B cell (primary cell): Measurements from ENCODE around the gene CLSTN2. TPM values are rescaled to one million over a fixed set of nuclear protein-coding genes. Genes with fewer than 3 reads are reported as not detected.

Experiments used
- ATAC-seq: fragments of 200-7000 bp; cut with Tn5 transposase; one replicate; pipeline ENCODE4 v1.10.0; 2021; ENCODE audit warnings: low read depth, mild to moderate bottlenecking, moderate number of reproducible peaks, moderate library complexity
- CTCF ChIA-PET: fragments of 350-600 bp; sonication (Branson Sonifier 250); formaldehyde crosslinking; loops from one replicate; lab custom pipeline; 2021; ENCODE audit warnings: antibody characterized with exemption, inconsistent platforms; lab: Charles Lee
- POLR2A ChIA-PET: fragments of 350-600 bp; sonication (Branson Sonifier 250); formaldehyde crosslinking; loops from one replicate; lab custom pipeline; 2021; ENCODE audit warnings: antibody characterized with exemption; lab: Charles Lee
- DNase-seq: peaks from one replicate; pipeline ENCODE4 v3.0.0; 2013
- H2AFZ ChIP-seq: 2 replicates; pipeline ENCODE4 v1.6.1; 2012; ENCODE audit warnings: mild to moderate bottlenecking, low read depth, low read length; ENCODE audit not compliant: insufficient read depth, poor library complexity, severe bottlenecking
- H3K27ac ChIP-seq, 2 donors: 1 replicate in 1 of 2; 2 replicates in 1 of 2; pipeline ENCODE4 v1.5.1; 2012 to 2013; ENCODE audit warnings: low read length in 2 of 2, mild to moderate bottlenecking in 2 of 2, moderate library complexity in 1 of 2
- H3K27me3 ChIP-seq, 4 experiments: fragments of 200-600 bp in 1 of 4; sonication (generic) in 1 of 4; replicated peaks in 1 of 4; 1 replicate in 2 of 4; 2 replicates in 2 of 4; pipeline versions ENCODE4 v1.6.1 to v1.7.0; 2013 to 2016; ENCODE audit warnings: low read length in 3 of 4, mild to moderate bottlenecking in 2 of 4, mixed read lengths in 1 of 4, moderate library complexity in 1 of 4; ENCODE audit not compliant: insufficient read depth in 4 of 4, control insufficient read depth in 3 of 4; ENCODE audit errors: control extremely low read depth in 1 of 4
- H3K36me3 ChIP-seq, 2 experiments: replicated peaks in 1 of 2; 1 replicate in 1 of 2; 2 replicates in 1 of 2; pipeline versions ENCODE4 v1.6.1 to v1.7.1; 2013; ENCODE audit warnings: low read length in 1 of 2; ENCODE audit not compliant: insufficient read depth in 2 of 2, control insufficient read depth in 1 of 2; ENCODE audit errors: control extremely low read depth in 1 of 2, extremely low read depth in 1 of 2
- H3K4me1 ChIP-seq, 2 donors: fragments of 200-600 bp in 1 of 2; sonication (generic) in 1 of 2; 1 replicate in 1 of 2; 2 replicates in 1 of 2; pipeline versions ENCODE4 v1.5.1 to v1.6.1; 2013 to 2017; ENCODE audit warnings: low read length in 2 of 2; ENCODE audit not compliant: control insufficient read depth in 2 of 2, insufficient read depth in 2 of 2
- H3K4me2 ChIP-seq: replicated peaks from 2 replicates; pipeline ENCODE3; 2012; ENCODE audit warnings: mild to moderate bottlenecking, low read depth, low read length; ENCODE audit not compliant: poor library complexity, severe bottlenecking
- H3K4me3 ChIP-seq, 5 experiments: fragments of 200-600 bp in 1 of 5; sonication (generic) in 1 of 5; 1 replicate in 3 of 5; 2 replicates in 2 of 5; pipeline versions ENCODE4 v1.5.1 to v1.7.0; 2011 to 2016; ENCODE audit warnings: low read length in 4 of 5, mild to moderate bottlenecking in 4 of 5, low read depth in 2 of 5, control low read depth in 1 of 5, moderate library complexity in 1 of 5; ENCODE audit not compliant: insufficient read depth in 1 of 5; ENCODE audit errors: control extremely low read depth in 1 of 5, extremely low read depth in 1 of 5
- H3K79me2 ChIP-seq: fragments of 200-600 bp; sonication (generic); one replicate; pipeline ENCODE4 v1.6.0; 2016; ENCODE audit warnings: low read length; ENCODE audit not compliant: control insufficient read depth, insufficient read depth
- H3K9ac ChIP-seq: fragments of 200-600 bp; sonication (generic); 2 replicates; pipeline ENCODE4 v1.6.1; 2017; ENCODE audit warnings: mild to moderate bottlenecking, low read length, moderate library complexity
- H3K9me3 ChIP-seq, 3 donors: one replicate each; pipeline versions ENCODE4 v1.6.1 to v1.7.1; 2013; ENCODE audit warnings: low read length in 2 of 3; ENCODE audit not compliant: control insufficient read depth in 2 of 3, insufficient read depth in 1 of 3; ENCODE audit errors: control extremely low read depth in 1 of 3
- H4K20me1 ChIP-seq: 2 replicates; pipeline ENCODE4 v1.6.0; 2012; ENCODE audit warnings: mild to moderate bottlenecking, low read length; ENCODE audit not compliant: insufficient read depth, control insufficient read depth, poor library complexity, severe bottlenecking
- H3K27ac Mint-ChIP-seq: one replicate; pipeline ENCODE4 v1.8.0; 2021; ENCODE audit warnings: mixed read lengths
- H3K27me3 Mint-ChIP-seq: one replicate; pipeline ENCODE4 v1.8.0; 2021; ENCODE audit warnings: mixed read lengths
- H3K4me1 Mint-ChIP-seq: one replicate; pipeline ENCODE4 v1.8.0; 2021; ENCODE audit warnings: mixed read lengths
- H3K4me3 Mint-ChIP-seq: one replicate; pipeline ENCODE4 v1.8.0; 2021; ENCODE audit warnings: mixed read lengths
- H3K9me3 Mint-ChIP-seq: one replicate; pipeline ENCODE4 v1.8.0; 2022; ENCODE audit warnings: mixed read lengths; ENCODE audit not compliant: insufficient read depth
- EZH2 ChIP-seq: IDR thresholded peaks from 2 replicates; pipeline ENCODE4 v1.6.1; 2012; ENCODE audit warnings: borderline replicate concordance, low read depth, mild to moderate bottlenecking, moderate library complexity, low read length; ENCODE audit not compliant: insufficient read depth, poor library complexity, severe bottlenecking
- WGBS: methylation state at CpG from one replicate; pipeline ENCODE4 v1.1.5; 2013; ENCODE audit warnings: missing lambda C conversion rate; ENCODE audit not compliant: insufficient coverage; 5-methylcytosine and 5-hydroxymethylcytosine counted together
- intact Hi-C: fragments of 100-400 bp; cut with micrococcal nuclease; formaldehyde crosslinking; loops from one replicate; pipeline ENCODE4 v1.10.0; 2022
- polyA plus RNA-seq: library from polyadenylated mRNA; depleted of rRNA; stranded (reverse); fragments of >200 nt; gene quantifications from 2 replicates; pipeline ENCODE4 v1.2.3, GENCODE V29; 2012
- total RNA-seq, 2 donors: library from RNA; stranded (reverse); fragments of 120-200 nt in 1 of 2; gene quantifications; 1 replicate in 1 of 2; 2 replicates in 1 of 2; pipeline versions ENCODE4 v1.2.3 to v1.2.4, GENCODE V29; 2013 to 2022
- TF ChIP-seq, protein P1 (sequence below): fragments of 200-600 bp; IDR thresholded peaks from one replicate; pipeline ENCODE4 v1.8.0; 2022; ENCODE audit warnings: antibody characterized with exemption, mild to moderate bottlenecking

CLSTN2 gene
- total and polyA plus RNA-seq, 2 donors (not counting 1 experiment from before 2014, with no cell fraction given), result not detected

DNA sequence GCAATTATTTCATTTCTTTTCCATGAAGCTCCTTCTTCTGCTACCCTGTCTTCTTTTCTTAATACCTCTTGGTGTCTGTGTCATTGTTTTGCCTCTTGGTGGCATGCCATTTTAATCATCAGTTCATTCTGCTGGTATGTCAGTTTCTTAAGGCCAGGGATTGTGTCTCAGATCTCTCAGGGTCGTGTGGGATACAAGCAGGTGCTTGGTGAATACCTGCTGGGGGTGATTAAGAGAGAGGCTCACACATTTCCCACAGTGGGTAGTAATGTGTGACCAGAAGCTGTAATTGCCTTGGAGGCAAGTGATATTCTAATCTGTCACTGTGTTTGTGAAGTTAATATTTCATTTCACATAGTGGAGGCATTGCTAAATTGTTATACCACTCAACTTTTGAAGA is 381.5 kb downstream of the CLSTN2 start:
- no peak for DNase-seq
- H3K27ac ChIP-seq, result no peak overlapping the region
- Mint-ChIP-seq H3K4me1 (no peaks in the 10 kb centered on the region), H3K27me3 (peaks cover 8% of the 10 kb centered on the region), H3K9me3 (no peaks in the 10 kb centered on the region), H3K27ac (no peak overlapping the region), H3K4me3 (no peak overlapping the region)
- no peaks in the 10 kb centered on the region for H3K79me2 ChIP-seq
- ChIA-PET CTCF (interaction anchor here (0.6 kb wide), 1 partner anchor 548 kb away, joined by 3 read pairs; no protein-coding TSS in a partner anchor), POLR2A (no interaction called here)
- no peak for ATAC-seq
- no peaks in the 10 kb centered on the region for H3K36me3 ChIP-seq
- H3K4me2 ChIP-seq, result no peak overlapping the region
- TF ChIP-seq, protein P1, sequence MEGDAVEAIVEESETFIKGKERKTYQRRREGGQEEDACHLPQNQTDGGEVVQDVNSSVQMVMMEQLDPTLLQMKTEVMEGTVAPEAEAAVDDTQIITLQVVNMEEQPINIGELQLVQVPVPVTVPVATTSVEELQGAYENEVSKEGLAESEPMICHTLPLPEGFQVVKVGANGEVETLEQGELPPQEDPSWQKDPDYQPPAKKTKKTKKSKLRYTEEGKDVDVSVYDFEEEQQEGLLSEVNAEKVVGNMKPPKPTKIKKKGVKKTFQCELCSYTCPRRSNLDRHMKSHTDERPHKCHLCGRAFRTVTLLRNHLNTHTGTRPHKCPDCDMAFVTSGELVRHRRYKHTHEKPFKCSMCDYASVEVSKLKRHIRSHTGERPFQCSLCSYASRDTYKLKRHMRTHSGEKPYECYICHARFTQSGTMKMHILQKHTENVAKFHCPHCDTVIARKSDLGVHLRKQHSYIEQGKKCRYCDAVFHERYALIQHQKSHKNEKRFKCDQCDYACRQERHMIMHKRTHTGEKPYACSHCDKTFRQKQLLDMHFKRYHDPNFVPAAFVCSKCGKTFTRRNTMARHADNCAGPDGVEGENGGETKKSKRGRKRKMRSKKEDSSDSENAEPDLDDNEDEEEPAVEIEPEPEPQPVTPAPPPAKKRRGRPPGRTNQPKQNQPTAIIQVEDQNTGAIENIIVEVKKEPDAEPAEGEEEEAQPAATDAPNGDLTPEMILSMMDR, result no peak
- no peak for TF ChIP-seq EZH2
- no peaks in the 10 kb centered on the region for H4K20me1 ChIP-seq
- no peak overlapping the region for H3K9ac ChIP-seq
- H3K4me1 ChIP-seq, result no peaks in the 10 kb centered on the region
- no peak overlapping the region for H3K4me3 ChIP-seq
- H3K9me3 ChIP-seq, result no peaks in the 10 kb centered on the region
- H3K27me3 ChIP-seq, result no peaks in the 10 kb centered on the region
- WGBS, result 33% methylated on average over 1 of the region's 1 CpG
- H2AFZ ChIP-seq, result no peak overlapping the region
- intact Hi-C loops, result no loop called here

DNA sequence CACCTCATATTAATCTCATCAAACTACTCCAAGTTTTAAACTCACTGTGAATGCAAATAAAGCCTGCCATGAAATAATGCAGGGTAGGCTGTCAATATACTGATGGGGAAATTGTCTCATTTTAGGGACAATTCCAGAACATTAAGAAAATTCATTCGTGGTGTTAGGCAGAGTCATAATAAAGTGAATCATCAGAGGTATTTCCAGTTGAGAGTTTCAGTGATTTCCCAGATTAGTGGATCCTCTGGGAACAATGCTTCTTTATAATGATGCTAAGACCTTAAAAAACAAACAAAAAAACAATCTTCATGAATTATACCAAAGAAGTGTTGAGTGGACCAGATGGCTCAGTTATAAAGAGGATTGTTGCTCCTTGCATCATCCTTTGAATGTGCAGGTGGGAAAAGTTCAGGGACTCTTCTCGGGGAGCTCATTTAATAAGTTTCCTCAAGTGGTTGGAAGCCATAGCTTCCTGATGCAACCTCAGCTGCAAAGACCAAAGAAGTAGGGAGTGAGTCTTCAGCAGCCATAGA is 381.9 kb downstream of the CLSTN2 start:
- Histone ChIP-seq H4K20me1 (no peaks in the 10 kb centered on the region), H3K36me3 (no peaks in the 10 kb centered on the region), H3K4me2 (no peak overlapping the region), H3K79me2 (no peaks in the 10 kb centered on the region), H3K27ac (no peak overlapping the region), H3K4me3 (no peak overlapping the region), H3K4me1 (no peaks in the 10 kb centered on the region), H3K27me3 (no peaks in the 10 kb centered on the region), H2AFZ (no peak overlapping the region), H3K9me3 (no peaks in the 10 kb centered on the region), H3K9ac (no peak overlapping the region)
- Mint-ChIP-seq H3K9me3 (no peaks in the 10 kb centered on the region), H3K4me3 (no peak overlapping the region), H3K27me3 (peaks cover 8% of the 10 kb centered on the region), H3K27ac (no peak overlapping the region), H3K4me1 (no peaks in the 10 kb centered on the region)
- WGBS, result 80% methylated on average over 1 of the region's 2 CpGs
- intact Hi-C loops, result no loop called here
- CTCF ChIA-PET, result no interaction called here
- ATAC-seq (no peak), DNase-seq (no peak)
- POLR2A ChIA-PET, result no interaction called here
- TF ChIP-seq, protein P1, result no peak
- TF ChIP-seq EZH2, result no peak
